NCI-H1417 (cell line): ENCODE measurements around the gene TUBB4A.

Experiments
- DNase-seq, 3 experiments: peaks; one replicate each; lab custom pipeline; 2025; lab: John Stamatoyannopoulos, UW

The TUBB4A gene

DNA sequence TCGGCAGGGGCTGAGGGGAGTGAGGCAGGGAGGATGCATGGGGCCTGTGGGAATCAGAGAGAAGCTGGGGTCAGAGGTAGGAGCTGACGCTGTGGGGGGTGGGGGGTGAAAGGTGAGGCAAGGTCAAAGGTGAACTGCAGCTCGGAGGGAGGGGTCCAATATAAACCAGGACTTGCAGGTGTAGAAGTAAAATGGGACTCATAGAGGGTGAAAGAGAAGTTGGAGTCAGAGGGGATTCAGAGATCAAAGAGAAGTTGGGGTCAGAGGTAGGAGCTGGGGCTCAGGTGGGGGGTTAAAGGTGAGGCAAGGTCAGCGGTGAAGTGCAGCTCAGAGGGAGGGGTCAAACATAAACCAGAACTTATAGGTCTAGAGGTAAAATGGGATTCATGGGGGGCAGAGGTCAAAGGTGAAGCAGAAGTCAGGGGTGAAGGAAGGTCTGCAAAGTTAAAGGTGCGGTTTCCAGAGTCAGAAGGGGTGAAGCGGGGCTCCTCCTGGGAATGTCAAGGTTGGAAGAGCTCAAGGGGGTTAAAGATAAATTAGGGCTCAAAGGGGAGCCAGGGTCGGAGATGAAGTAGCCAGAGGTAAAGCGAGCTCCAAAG, 7.6 kb downstream of the TUBB4A start:
- no peak for DNase-seq

DNA sequence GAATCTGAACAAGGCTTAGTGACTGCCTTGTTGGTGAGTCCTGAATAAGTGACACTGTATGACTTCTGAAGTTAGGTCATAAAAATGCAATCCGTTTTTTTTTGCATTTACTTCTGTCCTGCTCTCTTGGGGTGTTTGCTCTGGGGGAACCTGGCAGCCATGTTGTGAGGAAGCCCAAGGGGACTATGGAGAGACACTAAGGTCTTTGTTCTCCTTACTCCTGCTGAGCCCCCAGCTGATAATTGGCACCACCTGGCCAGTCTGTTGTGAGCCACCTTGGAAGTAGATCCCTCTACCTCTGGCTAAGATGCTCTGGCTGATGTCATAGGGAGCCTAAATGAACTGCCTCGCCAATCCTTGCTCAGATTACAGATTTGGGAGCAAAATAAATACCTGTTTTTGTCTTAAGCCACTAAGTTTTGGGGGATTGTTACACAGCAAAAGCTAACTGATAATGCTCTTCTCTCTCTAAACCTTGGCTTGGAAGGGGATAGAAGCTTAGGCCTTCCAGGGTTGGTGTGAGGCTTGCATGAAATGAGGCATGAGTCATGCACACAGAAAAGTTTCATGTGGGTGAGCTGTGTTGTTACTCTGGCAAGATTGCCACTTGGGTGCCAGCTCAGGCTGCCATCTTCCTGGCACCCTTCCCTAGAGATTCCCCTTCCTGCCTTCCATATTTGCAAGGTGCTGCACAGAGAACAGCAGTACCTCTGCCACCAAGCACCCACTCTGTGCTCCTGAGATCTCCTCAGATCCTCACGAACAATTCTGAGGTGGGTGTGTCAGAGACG, 10.1 kb downstream of the TUBB4A start:
- no peak for DNase-seq

DNA sequence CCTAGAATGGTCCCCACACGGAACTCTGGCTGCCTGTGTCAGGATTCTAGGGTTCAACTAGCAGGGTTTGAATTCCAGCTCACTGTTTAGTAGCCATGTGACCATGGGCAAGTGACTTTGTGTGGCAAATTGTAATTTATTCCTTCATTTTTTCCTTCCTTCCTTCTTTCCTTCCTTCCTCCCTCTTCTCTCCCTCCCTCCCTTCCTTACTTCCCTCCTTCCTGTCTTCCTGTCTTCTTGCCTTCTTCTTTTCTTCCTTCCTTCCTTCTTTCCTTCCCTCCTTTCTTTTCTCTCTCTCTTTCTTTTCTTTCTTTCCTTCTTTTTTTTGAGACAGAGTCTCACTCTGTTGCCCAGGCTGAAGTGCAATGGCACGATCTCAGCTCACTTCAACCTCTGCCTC, 12.0 kb downstream of the TUBB4A start:
- DNase-seq, result no peak

DNA sequence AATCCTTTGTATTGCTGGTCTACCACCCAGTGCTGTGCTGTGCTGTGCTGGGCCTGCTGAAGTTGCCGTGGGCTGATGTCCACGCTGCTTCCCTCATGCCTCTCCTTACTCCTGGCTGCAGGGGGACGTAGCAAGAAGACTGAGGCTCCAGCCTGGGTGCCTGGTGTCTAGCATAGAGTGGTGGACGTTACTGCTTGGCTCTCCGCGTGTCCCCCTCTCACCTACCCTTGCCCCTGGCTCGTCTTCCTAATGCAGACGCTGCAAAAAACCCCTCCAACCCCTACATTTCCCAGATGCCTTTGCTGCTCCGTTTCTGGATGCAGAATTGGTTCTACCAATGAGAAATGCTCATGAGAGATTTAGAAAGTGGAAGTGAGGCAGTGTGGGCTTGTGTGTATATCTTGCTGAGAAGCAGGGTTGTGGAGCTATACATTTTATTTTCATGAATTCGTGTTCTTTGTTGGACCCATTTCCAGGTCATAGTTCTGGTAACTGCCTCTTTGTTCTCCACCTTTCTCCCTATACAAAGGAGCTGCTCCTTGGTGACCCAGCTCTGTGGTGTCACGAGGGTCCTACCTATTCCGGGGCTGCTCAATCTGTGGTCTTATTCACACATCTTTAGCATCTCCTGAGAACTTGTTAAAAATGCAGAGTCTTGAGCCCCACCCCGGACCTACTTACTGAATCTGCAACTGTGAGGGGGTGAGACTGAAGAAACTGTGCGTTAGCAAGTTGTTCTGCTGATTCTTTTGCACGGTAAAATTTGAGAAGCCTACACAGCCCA, 12.6 kb downstream of the TUBB4A start:
- no peak for DNase-seq

DNA sequence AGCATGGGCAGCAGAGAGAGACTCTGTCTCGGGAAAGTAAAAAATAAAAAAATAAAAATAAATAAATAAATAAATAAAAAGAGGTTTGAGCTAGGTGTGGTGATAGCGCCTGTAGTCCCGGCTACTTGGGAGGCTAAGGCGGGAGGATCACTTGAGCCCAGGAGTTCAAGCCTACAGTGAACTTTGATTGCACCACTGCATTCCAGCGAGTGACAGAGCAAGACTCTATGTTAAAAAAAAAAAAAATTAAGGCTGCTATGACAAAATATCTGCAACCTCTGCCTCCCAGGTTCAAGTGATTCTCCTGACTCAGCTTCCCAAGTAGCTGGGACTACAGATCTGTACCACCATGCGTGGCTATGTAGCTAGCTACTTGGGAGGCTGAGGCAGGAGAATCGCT, 17.3 kb downstream of the TUBB4A start:
- DNase-seq, result no peak

DNA sequence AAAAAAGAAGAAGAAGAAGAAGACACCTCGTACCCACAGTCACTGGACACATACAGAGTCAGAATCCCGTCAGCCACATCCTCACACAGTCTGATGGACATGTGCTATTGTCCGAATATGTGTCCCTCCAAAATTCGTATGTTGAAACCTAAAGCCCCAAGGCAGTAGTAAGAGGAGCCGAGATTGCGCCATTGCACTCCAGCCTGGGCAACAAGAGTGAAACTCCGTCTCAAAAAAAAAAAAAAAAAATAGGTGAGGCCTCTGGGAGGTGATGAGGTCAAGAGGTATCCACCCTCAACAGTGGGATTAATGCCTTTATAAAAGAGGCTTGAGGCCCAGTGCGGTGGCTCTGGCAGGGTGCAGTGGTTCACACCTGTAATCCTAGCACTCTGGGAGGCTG, 17.9 kb downstream of the TUBB4A start:
- no peak for DNase-seq

DNA sequence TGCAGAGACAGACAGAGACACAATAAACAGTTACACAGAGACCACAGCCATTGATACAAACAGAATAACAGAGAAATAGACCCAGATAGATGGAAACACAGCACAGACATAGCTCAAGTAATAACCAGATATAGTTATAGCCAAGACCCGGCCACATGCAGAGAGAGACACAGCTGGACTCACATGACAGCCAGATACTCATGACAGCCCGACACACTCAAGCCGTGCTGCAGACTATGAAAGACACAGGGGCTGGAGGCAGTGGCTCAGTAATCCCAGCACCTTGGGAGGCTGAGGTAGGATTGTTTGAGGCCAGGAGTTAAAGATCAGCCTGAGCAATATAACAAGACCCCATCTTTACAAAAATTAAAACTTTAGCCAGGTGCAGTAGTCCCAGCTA, 18.9 kb downstream of the TUBB4A start:
- no peak for DNase-seq

DNA sequence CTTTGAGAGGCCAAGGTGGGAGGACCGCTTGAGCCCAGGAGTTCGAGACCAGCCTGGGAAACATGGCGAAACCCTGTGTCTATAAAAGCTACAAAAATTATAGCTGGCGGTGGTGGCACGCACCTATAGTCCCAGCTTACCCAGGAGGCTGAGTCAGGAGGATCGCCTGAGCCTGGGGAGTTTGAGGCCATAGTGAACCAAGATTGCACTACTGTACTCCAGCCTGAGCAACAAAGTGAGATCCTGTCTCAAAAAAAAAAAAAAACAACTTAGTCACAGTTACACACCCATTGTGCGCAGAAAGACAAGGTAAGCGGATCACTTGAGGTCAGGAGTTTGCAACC, 19.8 kb downstream of the TUBB4A start:
- DNase-seq, result no peak

DNA sequence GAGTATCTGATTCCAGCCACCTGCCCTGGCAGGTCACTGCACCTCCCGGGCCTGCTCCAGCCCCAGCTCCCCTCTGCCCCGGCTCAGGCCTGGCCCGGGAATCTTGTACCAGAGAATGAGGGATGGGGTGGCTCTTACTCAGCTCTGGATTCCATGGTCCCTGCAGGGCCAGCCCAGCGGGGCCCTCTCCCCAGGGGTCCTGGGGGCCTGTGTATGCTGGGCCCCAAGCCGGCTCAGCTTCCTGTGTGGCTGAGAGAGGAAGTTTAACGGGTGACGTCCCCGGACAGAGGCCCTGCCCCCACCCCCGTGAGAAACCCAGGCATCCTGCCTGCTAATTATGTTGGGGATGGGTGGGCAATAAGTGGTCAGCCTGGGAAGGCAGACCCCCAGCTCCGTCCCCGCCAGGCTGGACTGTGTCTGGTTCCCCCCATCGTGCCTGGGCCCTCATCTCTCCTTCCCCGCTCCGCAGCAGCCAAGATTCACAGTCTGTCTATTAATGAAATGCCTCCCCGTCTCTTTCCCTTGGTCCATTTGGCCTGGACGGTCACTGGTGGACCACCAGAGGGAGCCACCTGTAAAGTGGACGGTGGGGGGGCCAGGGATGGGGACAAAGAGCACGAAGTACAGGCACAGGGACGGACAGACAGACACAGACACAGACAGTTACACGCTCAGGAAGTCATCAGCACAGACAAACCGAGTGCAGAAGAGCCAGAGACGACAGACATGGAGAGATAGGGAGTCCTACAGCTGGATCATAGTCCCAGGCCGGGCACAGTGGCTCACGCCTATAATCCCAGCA, 20.4 kb downstream of the TUBB4A start, which contains the start of gene DENND1C:
TSS of gene DENND1C (minus strand) at position 247 of the 802 bp plus-strand sequence. CDS start at position 155, 92 bp downstream.
- DNase-seq, result no peak

DNA sequence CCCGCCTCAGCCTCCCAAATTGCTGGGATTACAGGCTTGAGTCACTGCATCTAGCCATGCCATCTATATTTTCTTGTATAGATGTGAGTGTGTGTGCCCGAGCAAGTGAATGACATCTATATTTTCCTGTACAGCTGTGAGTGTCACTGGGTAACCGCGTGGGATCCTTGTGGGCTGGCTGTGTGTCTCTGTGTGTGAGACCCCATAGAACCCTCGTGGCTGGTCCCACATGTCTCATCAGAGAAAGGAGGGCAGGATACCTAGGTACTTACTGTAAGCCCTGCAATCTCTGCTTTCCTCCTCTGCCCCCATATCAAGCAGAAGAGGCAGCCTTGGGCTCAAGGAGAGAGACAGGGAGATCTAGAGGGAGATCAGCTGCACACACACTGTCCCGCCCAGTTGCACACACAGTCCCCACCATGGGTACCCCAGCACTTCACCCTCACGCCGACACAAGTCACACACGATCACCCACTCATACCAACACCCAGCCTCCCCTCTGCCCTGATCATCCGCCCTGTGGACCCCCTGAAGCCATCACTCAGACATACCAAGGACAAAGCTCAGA, 21.2 kb downstream of the TUBB4A start:
- DNase-seq, result no peak

DNA sequence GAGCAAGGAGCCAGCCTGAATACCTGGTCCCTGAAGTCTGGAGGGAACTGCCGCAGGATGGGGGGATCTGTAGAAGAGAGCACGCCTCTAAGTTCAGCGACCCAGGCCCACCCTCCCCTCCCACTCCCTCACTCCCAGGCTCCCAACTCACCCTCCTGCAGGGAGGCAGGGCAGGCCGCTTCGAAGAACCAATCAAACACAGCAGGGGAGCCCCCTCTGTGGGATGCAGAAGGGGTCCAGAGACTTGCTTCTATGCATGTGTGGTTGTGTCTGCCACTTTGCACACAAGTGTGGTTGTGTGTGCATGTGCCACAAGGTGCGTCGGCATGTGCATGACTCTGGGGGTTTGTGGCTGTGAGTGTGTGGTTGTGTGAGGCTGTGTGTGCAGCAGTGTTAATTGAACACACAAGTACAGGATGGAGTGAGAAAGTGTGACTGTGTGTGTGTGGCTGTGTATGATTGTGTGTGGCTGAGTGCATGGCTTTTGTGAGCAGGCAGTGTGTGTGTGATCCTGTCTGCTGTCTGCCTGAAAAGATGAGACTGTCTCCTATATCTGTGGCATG, 22.2 kb downstream of the TUBB4A start:
- no peak for DNase-seq

DNA sequence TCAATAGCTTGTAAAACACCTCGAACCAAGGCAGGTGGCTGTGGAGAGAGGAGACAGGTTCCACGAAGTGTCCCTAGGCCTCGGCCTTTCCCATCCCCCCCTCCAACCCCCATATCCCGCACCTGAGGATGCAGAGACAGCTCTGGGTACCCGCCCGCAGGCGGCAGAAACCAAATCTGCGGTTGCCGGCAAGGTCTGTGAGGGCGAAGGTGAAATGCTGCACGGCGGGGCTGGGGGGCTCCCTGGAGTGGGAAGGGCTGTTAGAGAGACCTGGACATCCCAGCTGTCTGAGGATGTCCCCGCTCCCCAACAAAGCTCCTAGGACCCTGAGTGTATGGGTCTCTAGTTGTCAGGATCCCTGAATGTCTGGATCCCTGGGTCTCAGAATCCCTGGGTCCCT, 23.3 kb downstream of the TUBB4A start:
- no peak for DNase-seq

DNA sequence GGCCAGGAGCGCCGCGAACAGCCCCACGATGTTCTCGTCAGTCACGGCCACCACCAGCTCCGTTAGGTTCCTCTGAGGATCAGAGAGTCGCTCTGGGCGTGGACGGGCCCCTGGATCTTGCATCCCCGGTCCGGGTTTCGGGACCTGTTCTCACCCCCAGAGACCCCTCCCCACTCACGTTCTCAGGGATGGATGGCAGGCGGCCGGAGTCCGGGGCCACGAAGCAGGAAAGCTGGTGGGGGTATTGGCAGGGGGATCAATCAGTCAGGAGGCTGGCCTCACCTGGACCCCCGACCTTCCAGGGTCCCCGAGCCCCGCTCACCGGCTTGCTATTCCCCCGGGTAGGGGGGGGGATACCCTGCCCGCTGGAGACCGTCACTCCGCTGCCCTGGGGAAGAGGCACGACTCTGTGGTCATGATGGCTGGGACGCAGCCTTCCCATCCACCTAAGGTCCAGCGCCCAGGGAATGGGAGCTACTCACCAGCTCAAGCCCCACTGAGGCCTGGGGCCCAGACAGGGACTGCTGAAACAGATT, 25.1 kb downstream of the TUBB4A start:
- no peak for DNase-seq

DNA sequence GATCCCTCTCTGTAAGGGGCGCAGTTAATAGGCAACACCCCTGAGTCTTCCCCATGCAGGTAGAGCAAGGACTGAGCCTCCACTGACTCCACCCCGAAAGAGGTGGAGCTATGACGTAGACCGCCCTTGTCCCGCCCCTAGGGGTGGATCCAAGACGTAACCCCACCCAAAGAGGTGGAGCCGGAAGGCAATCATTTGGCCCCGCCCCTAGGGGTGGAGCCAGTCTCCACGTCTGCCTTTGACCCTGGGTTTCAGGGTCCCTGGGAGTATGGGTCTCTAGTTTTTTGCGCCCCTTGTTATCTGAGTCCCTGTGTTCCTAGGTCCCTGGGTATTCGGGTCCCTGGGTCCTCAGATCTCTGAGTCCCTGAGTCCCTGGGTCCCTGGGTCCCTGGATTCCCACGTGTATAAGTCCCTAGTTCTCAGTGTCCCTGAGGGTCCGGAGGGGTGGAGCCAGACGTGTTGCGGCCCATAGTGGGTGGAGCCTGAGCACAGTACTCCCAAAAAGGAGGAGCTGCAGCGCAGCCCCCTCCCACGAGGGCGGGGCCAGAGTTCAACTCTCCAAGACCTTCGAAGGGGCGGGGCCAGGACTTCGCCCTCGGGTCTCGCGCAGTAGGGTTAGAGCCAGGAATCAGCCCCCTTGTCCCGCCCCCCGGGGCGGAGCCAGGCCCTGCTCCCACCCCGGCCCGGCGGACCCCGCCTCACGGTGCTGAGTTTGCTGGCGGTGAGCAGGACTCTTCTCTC, 25.8 kb downstream of the TUBB4A start:
- peak in 1 of 3 experiments; percentile 9 for DNase-seq

DNA sequence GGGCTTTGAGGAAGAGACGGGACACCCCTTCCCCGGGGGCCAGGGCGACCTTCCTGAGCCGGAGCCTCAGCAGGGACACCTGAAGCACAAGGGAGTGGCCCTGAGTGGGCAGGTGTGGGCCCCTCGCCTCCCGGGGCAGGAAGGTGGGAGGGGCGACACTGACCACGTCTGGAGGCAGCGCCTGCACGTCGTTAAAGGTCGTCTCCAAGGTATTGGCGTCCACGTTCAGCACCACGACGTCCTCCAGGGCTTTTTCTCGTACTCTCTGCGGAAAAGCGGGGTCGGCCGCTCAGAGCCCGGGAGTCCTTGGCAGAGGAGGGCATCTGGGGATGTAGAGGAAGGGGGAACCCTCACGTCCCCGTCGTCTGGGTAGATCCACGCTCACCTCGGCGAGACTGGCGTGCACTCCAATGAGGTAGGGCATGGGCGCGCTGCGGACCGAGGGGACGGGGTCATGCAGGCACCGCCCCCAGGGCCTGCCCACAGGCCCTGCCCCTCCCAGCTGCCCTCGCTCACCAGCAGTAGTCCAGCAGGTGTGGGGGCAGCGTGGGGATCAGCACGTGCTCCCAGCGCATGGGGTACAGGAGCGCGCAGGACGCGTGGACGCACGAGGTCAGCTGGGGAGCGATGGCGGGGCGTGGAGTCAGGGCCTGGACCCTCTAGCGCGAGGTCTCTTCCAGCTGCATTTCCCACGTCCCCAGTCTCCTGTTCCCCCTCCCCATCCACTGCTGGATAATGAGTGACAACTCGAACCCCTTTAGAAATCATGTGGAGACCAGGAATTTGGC, 26.6 kb downstream of the TUBB4A start:
- no peak for DNase-seq

DNA sequence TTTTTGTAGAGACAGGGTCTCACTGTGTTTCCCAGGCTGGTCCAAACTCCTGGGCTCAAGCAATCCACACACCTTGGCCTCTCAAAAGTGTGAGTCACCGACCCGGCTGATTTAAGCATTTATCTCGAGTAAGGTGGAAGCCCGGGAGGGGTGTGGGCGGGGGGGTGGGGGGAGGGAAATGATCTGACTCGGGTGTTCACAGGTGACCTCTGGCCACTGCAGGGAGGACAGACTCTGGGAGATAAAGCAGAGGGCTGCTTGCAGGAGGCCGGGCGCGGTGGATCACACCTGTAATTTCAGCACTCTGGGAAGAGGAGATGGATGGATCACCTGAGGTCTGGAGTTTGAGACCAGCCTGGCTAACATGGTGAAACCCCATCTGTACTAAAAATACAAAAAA, 28.5 kb downstream of the TUBB4A start:
- no peak for DNase-seq

DNA sequence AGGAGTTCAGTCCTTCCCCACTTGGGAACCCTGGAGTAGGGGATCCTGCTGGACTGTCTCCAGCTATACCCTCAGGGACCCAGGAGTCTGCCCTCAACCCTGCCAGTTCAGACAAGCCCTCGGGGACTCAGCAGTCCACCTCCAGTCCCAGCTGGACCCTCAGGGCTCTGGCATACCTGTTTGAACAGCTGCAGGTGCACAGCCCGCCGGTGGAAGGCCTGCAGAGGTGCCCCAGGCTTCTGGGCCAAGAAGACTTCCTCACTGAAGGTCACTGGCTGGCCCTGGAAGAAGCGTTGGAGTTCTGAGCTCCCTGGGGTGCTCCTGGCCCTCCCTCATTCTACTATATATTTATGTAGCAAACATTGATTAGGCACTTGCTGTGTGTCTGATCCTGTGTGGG, 29.4 kb downstream of the TUBB4A start:
- DNase-seq, result peak in 1 of 3 experiments; percentile 26

DNA sequence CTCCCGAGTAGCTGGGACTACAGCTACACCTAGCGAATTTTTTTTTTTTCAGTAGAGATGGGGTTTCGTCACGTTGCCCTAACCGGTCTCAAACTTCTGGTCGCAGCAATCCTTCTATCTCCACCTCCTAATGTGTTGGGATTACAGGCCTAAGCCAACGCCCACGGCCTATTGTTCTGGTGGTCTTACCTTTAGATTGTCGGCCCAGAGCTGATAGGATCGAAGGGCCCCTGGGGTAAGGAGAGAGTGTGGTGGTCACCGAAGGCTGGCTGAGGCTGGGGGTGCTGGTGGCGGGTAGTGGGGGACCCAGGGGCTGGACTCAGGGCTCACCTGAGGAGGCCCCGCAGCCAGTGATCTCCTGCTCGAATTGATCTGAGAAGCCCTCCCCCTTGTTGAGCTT, 31.0 kb downstream of the TUBB4A start:
- DNase-seq, result no peak

DNA sequence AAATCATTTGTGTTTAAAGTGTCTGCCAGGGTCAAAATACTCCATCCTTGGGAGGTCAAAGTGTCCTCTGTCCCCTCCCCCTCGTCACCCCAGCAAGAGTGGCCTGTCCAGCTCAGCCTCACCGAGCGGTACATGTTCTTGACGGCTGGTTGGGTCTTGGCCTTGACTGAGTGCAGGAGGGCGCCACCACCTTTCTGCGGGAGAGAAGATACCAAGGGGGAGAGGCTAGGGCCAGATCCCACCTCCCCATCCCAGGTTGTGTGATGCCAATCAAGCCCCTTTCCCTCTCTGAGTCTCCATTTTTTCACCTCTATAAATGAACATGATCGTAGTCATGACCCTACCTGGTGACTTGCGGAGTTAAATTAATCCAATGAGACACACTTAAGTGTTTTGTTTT, 31.9 kb downstream of the TUBB4A start:
- DNase-seq, result no peak

DNA sequence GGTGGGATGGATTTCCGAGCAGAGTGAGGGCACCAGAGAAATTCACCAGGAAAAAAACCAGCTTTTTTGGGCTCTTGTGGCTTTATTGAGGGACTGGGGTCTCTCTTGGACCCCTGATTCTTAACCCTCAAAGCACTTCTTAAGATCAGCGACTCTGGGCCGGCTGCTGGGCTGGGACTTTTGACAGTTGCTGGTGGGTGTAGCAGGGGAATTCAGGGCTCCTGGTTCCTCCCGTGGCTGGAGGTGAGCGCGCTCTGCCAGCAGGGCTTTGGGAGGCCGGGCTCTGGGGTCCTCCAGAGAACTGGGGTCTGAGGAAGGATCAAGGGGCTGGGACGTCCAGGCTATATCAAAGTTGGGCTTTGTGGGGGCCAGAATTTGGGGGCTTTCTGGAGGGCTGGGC, 34.7 kb downstream of the TUBB4A start:
- DNase-seq, result no peak
